ENCODE results near the gene AMER2. TPM values are rescaled to one million over a fixed set of nuclear protein-coding genes. Genes with fewer than 3 reads are reported as not detected.

Gene AMER2
- polyA plus RNA-seq, 1 experiment = not detected

- ChIA-PET POLR2A (no interaction called here), CTCF (no interaction called here)
- TF ChIP-seq CTCF (IDR thresholded peaks at IDR 0.05; ENCODE audit: low read depth, low read length) = no peak
- Histone ChIP-seq H3K4me3 (ENCODE audit: low read depth, low read length) (no peak overlapping the region), H3K9me3 (ENCODE audit: control insufficient read depth, insufficient read depth, low read length) (no peaks in the 10 kb centered on the region), H3K27ac (ENCODE audit: low read depth, low read length) (no peak overlapping the region), H3K27me3 (ENCODE audit: control insufficient read depth, insufficient read depth, low read length) (peaks cover 3% of the 10 kb centered on the region)
- no peak for DNase-seq (ENCODE audit: low read depth, low spot score)
These were observed 15.5 kb upstream of the AMER2 start for GRCh38 chr13:25187596-25187995.

- H3K27me3 ChIP-seq (ENCODE audit: control insufficient read depth, insufficient read depth, low read length) = peaks cover 3% of the 10 kb centered on the region
- TF ChIP-seq CTCF (IDR thresholded peaks at IDR 0.05; ENCODE audit: low read depth, low read length) = no peak
- CTCF ChIA-PET = no interaction called here
- H3K27ac ChIP-seq (ENCODE audit: low read depth, low read length) = no peak overlapping the region
- DNase-seq (ENCODE audit: low read depth, low spot score) = no peak
- no peak overlapping the region for H3K4me3 ChIP-seq (ENCODE audit: low read depth, low read length)
- H3K9me3 ChIP-seq (ENCODE audit: control insufficient read depth, insufficient read depth, low read length) = no peaks in the 10 kb centered on the region
- POLR2A ChIA-PET = no interaction called here
These were observed 14.1 kb upstream of the AMER2 start for GRCh38 chr13:25186187-25186586.

DNA sequence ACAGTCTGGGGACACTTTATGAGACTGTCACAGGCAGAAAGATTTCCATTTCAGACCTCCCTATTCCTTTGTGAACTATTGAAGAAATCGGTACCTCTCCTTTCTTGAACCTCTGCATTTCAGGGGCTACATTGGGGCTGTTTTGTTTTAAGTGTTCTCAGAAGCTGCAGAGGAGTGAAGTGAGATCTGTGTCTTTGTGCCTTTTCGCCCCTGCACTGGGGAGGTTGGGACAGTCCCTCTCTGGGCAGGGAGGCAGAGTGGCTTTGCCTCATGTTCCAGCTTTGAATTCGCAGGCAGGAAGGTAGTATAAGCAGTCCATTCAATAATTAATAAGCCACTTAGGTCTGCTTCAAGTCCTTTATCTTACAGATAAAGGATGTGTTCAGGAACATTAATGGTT lies 9.5 kb upstream of the AMER2 start:
- H3K4me3 ChIP-seq (ENCODE audit: low read depth, low read length) = no peak overlapping the region
- no peaks in the 10 kb centered on the region for H3K9me3 ChIP-seq (ENCODE audit: control insufficient read depth, insufficient read depth, low read length)
- POLR2A ChIA-PET = no interaction called here
- CTCF ChIA-PET = no interaction called here
- no peak for TF ChIP-seq CTCF (IDR thresholded peaks at IDR 0.05; ENCODE audit: low read depth, low read length)
- no peak for DNase-seq (ENCODE audit: low read depth, low spot score)
- no peak overlapping the region for H3K27ac ChIP-seq (ENCODE audit: low read depth, low read length)
- peaks cover 2% of the 10 kb centered on the region for H3K27me3 ChIP-seq (ENCODE audit: control insufficient read depth, insufficient read depth, low read length)

GRCh38 chr13:25180775-25181537 lies 8.9 kb upstream of the AMER2 start:
- CTCF ChIA-PET = no interaction called here

More at GRCh38 chr13:25180775-25181537, 8.9 kb upstream of the AMER2 start:
- Histone ChIP-seq H3K27ac (ENCODE audit: low read depth, low read length) (no peak overlapping the region), H3K27me3 (ENCODE audit: control insufficient read depth, insufficient read depth, low read length) (peaks cover 2% of the 10 kb centered on the region), H3K4me3 (ENCODE audit: low read depth, low read length) (no peak overlapping the region), H3K9me3 (ENCODE audit: control insufficient read depth, insufficient read depth, low read length) (no peaks in the 10 kb centered on the region)
- no peak for DNase-seq (ENCODE audit: low read depth, low spot score)
- POLR2A ChIA-PET = interaction anchor here (0.7 kb wide), 1 partner anchor 264 kb away, joined by 9 read pairs; no protein-coding TSS in a partner anchor
- TF ChIP-seq CTCF (IDR thresholded peaks at IDR 0.05; ENCODE audit: low read depth, low read length) = no peak
